Testis (tissue), 2 donors: ENCODE data around the gene GALNT11.

ENCODE experiments used
- POLR2A ChIP-seq: fragments of 450-650 bp; IDR thresholded peaks from one replicate; pipeline ENCODE4 v1.6.1; 2017; ENCODE audit warnings: antibody characterized with exemption, mild to moderate bottlenecking, moderate library complexity
- TF ChIP-seq, protein P1 (sequence below), 3 experiments: fragments of 450-650 bp in 2 of 3; fragments of 200-600 bp in 1 of 3; sonication (generic) in 1 of 3; IDR thresholded peaks; one replicate each; pipeline ENCODE4 v1.5.1; 2016 to 2019; ENCODE audit warnings: antibody characterized with exemption in 3 of 3, mild to moderate bottlenecking in 2 of 3, moderate library complexity in 1 of 3

DNA sequence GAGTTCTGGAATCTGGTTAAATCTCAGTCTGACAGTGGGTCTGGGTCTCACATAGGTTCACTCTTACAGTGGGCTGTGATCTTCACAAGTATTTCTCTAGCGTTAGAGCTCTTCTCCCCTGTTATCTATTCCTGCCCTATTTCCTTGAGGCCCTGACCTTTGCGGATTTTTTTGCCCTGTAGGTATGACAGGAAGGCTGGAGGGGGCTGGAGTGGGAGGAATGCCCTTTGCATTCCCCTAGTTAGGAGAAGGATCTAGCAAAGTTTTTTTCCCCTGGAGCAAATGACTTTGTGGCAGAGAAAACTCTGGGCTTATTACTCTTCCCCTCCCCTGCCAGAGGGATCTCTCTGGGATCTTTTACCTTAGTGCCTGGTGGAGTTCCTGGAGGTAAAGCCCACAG, 49.2 kb downstream of the GALNT11 start:
- no peak for TF ChIP-seq POLR2A
- TF ChIP-seq, protein P1, sequence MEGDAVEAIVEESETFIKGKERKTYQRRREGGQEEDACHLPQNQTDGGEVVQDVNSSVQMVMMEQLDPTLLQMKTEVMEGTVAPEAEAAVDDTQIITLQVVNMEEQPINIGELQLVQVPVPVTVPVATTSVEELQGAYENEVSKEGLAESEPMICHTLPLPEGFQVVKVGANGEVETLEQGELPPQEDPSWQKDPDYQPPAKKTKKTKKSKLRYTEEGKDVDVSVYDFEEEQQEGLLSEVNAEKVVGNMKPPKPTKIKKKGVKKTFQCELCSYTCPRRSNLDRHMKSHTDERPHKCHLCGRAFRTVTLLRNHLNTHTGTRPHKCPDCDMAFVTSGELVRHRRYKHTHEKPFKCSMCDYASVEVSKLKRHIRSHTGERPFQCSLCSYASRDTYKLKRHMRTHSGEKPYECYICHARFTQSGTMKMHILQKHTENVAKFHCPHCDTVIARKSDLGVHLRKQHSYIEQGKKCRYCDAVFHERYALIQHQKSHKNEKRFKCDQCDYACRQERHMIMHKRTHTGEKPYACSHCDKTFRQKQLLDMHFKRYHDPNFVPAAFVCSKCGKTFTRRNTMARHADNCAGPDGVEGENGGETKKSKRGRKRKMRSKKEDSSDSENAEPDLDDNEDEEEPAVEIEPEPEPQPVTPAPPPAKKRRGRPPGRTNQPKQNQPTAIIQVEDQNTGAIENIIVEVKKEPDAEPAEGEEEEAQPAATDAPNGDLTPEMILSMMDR (IDR thresholded peaks at IDR 0.05) = no peak
